ENCODE data around the gene KCNAB1. TPM values are rescaled to one million over a fixed set of nuclear protein-coding genes. Genes with fewer than 3 reads are reported as not detected.

Gene KCNAB1
- total RNA-seq, 2 experiments from 2014 or later = not detected

GRCh38 chr3:156252656-156253055 is 132.3 kb downstream of the KCNAB1 start:
- no peak for DNase-seq (ENCODE audit: low spot score)
- BruUV-seq (replicated peaks) = no TSS peak
- Histone ChIP-seq H3K9me2 (ENCODE audit: insufficient read depth, low read length) (no peaks in the 10 kb centered on the region), H3K36me3 (ENCODE audit: insufficient read depth, low read length) (no peaks in the 10 kb centered on the region), H3K4me1 (ENCODE audit: insufficient read depth, low read length, poor library complexity, severe bottlenecking) (no peaks in the 10 kb centered on the region), H3K27ac (ENCODE audit: low read depth, low read length, poor library complexity, severe bottlenecking) (no peak overlapping the region), H2AFZ (ENCODE audit: low read length) (no peak overlapping the region), H3K4me2 (ENCODE audit: low read length) (no peak overlapping the region), H3K79me2 (ENCODE audit: insufficient read depth, low read depth, low read length) (no peaks in the 10 kb centered on the region), H4K20me1 (ENCODE audit: insufficient read depth, low read length) (no peaks in the 10 kb centered on the region), H3K9me3 (ENCODE audit: low read length) (no peaks in the 10 kb centered on the region), H3K4me3 (ENCODE audit: low read depth, low read length, poor library complexity, severe bottlenecking) (no peak overlapping the region)
- TF ChIP-seq EZH2phosphoT487 (IDR thresholded peaks at IDR 0.05; ENCODE audit: borderline replicate concordance, low read depth, low read length) = no peak
- no peak for TF ChIP-seq CTCF (conservative IDR thresholded peaks at IDR 0.05; ENCODE audit: low read length)
- POLR2A ChIA-PET = no interaction called here
- intact Hi-C loops (cut with micrococcal nuclease; ENCODE audit: unreplicated experiment) = no loop called here
- CTCF ChIA-PET (ENCODE audit: unreplicated experiment) = no interaction called here

- TF ChIP-seq EZH2phosphoT487 (IDR thresholded peaks at IDR 0.05; ENCODE audit: borderline replicate concordance, low read depth, low read length) = no peak
- no peak for TF ChIP-seq CTCF (conservative IDR thresholded peaks at IDR 0.05; ENCODE audit: low read length)
- Histone ChIP-seq H3K4me2 (ENCODE audit: low read length) (no peak overlapping the region), H3K27ac (ENCODE audit: low read depth, low read length, poor library complexity, severe bottlenecking) (no peak overlapping the region), H3K9me2 (ENCODE audit: insufficient read depth, low read length) (no peaks in the 10 kb centered on the region), H2AFZ (ENCODE audit: low read length) (no peak overlapping the region), H3K36me3 (ENCODE audit: insufficient read depth, low read length) (no peaks in the 10 kb centered on the region), H4K20me1 (ENCODE audit: insufficient read depth, low read length) (no peaks in the 10 kb centered on the region), H3K9me3 (ENCODE audit: low read length) (no peaks in the 10 kb centered on the region), H3K4me3 (ENCODE audit: low read depth, low read length, poor library complexity, severe bottlenecking) (no peak overlapping the region), H3K79me2 (ENCODE audit: insufficient read depth, low read depth, low read length) (no peaks in the 10 kb centered on the region), H3K4me1 (ENCODE audit: insufficient read depth, low read length, poor library complexity, severe bottlenecking) (no peaks in the 10 kb centered on the region)
- intact Hi-C loops (cut with micrococcal nuclease; ENCODE audit: unreplicated experiment) = no loop called here
- no peak for DNase-seq (ENCODE audit: low spot score)
- BruUV-seq (replicated peaks) = no TSS peak
- CTCF ChIA-PET (ENCODE audit: unreplicated experiment) = no interaction called here
- POLR2A ChIA-PET = no interaction called here
These were observed 132.8 kb downstream of the KCNAB1 start for GRCh38 chr3:156253150-156253549.

- no peak for TF ChIP-seq CTCF (conservative IDR thresholded peaks at IDR 0.05; ENCODE audit: low read length)
- no peak for TF ChIP-seq EZH2phosphoT487 (IDR thresholded peaks at IDR 0.05; ENCODE audit: borderline replicate concordance, low read depth, low read length)
- POLR2A ChIA-PET = no interaction called here
- Histone ChIP-seq H3K4me3 (ENCODE audit: low read depth, low read length, poor library complexity, severe bottlenecking) (no peak overlapping the region), H3K79me2 (ENCODE audit: insufficient read depth, low read depth, low read length) (no peaks in the 10 kb centered on the region), H3K4me1 (ENCODE audit: insufficient read depth, low read length, poor library complexity, severe bottlenecking) (no peaks in the 10 kb centered on the region), H3K36me3 (ENCODE audit: insufficient read depth, low read length) (no peaks in the 10 kb centered on the region), H3K4me2 (ENCODE audit: low read length) (no peak overlapping the region), H3K9me3 (ENCODE audit: low read length) (no peaks in the 10 kb centered on the region), H3K9me2 (ENCODE audit: insufficient read depth, low read length) (no peaks in the 10 kb centered on the region), H2AFZ (ENCODE audit: low read length) (no peak overlapping the region), H4K20me1 (ENCODE audit: insufficient read depth, low read length) (no peaks in the 10 kb centered on the region), H3K27ac (ENCODE audit: low read depth, low read length, poor library complexity, severe bottlenecking) (no peak overlapping the region)
- DNase-seq (ENCODE audit: low spot score) = no peak
- CTCF ChIA-PET (ENCODE audit: unreplicated experiment) = no interaction called here
- BruUV-seq (replicated peaks) = no TSS peak
- intact Hi-C loops (cut with micrococcal nuclease; ENCODE audit: unreplicated experiment) = no loop called here
These were observed 135.9 kb downstream of the KCNAB1 start for GRCh38 chr3:156256256-156256655.

All from OCI-LY7 (cell line).